HG03139 (cell line): Measurements from ENCODE around the gene SCNN1G.
"Not testable (repeated sequence)": the region's sequence is repeated elsewhere in the genome, so short reads cannot be mapped to it uniquely, and the experiment has no call there.

ENCODE experiments used
- ATAC-seq: cut with Tn5 transposase; IDR thresholded peaks from one replicate; pipeline ENCODE4 v1.9.1; 2021; ENCODE audit not compliant: unreplicated experiment

SCNN1G gene

DNA sequence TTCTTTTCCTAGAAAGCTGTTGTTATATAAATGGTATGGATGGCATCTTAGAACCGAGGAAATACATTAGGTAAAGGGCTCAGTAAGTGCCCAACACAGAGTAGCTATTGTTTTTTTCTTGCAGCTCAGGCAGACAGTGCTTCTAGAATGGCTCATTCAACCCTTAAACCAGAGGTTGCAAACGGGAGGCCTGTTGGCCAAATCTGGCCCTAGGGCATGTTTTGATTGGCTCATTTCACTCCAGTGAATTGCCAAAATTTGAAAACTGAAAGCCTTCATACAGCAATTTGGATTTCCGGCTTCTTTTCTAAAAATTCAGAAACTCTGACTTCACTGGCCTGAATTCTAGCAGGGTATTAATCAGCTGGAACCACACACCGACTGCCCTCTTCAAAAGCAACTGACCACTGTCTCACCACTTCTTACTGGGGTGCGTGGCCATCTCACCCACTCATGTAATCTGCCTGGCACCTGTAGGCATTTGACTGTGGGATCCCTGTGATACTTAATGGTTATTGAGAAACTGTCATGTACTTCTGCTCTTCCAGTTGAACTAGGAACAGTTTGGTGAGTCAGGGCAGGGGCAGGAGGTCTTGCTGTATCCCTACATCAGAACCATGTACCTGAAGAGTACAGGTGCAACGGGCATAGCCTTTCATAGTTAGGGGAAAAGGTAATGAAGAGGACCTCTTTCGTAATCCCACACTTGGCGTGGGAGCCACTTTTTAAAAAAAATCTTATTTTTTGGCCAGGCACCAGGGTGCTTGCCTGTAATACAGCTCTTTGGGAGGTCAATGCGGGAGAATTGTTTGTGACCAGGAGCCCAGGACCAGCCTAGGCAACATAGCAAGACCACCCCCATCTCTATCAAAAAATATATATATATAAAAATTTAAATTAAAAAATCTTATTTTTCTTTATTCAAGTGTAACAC lies 66.0 kb downstream of the SCNN1G start:
- no peak for ATAC-seq

DNA sequence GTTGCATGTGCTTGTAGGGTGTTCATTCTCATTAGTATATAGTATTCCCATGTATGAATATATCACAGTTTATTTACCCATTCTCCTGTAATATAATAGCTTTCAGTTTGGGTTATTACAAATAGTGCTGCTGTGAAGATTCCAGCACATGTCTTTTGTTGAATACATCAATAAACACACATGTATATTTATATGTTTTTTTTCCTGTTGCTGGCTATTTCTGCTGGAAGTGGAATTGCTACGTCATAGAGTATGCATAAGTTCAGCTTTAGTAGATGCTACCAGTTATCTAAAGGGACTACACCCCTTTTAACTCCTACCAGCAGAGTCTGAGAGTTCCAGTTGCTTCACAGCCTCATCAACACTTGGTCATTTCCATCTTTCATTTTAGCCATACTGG lies 67.3 kb downstream of the SCNN1G start:
- ATAC-seq = no peak

- no peak for ATAC-seq
These were observed 69.8 kb downstream of the SCNN1G start for GRCh38 chr16:23252310-23252709.

- ATAC-seq = not testable (repeated sequence)
These were observed 71.1 kb downstream of the SCNN1G start for GRCh38 chr16:23253650-23254049.

DNA sequence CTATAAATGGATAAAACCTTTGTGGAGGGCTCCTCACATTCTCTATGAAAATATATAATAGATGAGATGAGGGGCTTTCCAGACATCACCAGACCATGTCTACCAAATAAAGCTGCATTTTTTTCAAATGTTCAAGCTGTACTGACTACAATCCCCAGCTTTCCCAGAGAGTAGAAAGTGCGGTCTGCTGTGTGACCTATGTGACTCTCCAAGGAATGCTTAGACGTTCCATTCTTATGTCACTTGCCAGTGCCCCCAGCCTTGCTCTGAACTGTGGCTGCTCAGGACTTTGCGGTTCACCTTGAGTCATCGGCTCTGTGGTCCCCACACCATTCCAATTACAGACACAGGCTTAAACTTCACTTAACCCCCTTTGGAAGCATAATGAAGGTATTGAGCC lies 71.8 kb downstream of the SCNN1G start:
- no peak for ATAC-seq

- ATAC-seq = no peak
These were observed 72.5 kb downstream of the SCNN1G start for GRCh38 chr16:23255000-23255399.

DNA sequence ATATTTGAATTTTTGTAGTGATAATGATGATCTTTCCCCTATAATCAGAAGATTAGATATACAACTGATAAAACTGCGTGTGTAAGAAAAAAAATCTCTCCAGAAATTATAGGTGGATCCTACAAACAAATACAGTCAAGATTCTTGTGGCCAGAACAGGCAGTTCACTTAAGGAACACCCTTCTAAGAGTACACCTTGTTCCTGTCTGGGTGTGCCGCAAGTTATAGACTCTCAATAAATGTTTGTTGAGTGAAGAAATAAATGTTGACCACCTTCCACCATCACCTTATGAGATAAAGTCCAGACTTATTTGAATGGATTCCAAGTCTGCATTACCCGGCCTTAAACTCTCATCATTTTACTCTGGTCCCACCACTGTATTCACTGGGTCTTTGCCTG lies 73.9 kb downstream of the SCNN1G start:
- ATAC-seq = no peak

GRCh38 chr16:23257682-23258081 lies 75.1 kb downstream of the SCNN1G start:
- no peak for ATAC-seq

GRCh38 chr16:23258919-23259237 lies 76.3 kb downstream of the SCNN1G start:
- ATAC-seq = no peak
